NCI-H146 treated with DMSO at 0.1 percent for 48 hours (cell line): Measurements from ENCODE around the gene CBX3.
"Not testable (repeated sequence)": the region's sequence is repeated elsewhere in the genome, so short reads cannot be mapped to it uniquely, and the experiment has no call there.

ENCODE experiments used
- DNase-seq: peaks from one replicate; lab custom pipeline; 2025; ENCODE audit not compliant: unreplicated experiment; lab: John Stamatoyannopoulos, UW

Gene CBX3

DNA sequence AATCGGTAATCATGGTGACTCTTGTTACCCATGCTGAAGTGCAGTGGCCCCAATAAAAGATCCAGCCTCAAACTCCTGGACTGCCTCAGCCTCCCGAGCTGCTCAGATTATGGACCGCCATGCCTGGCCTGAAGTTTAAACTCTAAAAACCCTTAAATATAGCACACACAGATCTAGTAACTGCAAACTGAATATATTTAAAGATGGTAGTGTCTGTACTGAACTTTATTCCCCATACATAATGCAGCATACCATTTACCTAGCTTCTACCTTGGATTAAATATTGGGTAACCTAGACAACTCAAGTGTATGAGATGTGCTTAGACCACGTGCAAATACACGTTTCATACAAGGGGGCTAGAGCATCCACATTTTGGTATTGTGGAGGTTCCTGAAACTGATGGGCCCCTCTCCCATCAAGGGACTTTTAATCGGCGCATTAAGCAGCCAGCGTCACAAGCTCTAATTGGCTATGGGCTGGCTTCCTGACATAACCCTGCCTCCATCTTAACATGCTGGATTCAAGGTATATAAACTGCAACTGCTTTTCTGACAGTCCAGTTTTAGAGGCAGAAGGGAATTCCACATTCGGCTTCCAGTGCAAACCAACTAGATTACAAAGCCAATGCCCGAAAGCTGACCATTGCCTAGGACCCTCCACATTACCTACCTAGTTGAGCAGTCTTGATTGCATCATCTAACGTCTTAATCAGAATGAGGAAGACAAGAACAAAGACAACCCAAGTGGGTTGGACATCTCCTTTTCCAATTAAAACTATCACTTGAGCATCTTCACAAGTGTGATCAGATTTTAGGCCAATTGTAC lies 14.0 kb upstream of the CBX3 start:
- no peak for DNase-seq

DNA sequence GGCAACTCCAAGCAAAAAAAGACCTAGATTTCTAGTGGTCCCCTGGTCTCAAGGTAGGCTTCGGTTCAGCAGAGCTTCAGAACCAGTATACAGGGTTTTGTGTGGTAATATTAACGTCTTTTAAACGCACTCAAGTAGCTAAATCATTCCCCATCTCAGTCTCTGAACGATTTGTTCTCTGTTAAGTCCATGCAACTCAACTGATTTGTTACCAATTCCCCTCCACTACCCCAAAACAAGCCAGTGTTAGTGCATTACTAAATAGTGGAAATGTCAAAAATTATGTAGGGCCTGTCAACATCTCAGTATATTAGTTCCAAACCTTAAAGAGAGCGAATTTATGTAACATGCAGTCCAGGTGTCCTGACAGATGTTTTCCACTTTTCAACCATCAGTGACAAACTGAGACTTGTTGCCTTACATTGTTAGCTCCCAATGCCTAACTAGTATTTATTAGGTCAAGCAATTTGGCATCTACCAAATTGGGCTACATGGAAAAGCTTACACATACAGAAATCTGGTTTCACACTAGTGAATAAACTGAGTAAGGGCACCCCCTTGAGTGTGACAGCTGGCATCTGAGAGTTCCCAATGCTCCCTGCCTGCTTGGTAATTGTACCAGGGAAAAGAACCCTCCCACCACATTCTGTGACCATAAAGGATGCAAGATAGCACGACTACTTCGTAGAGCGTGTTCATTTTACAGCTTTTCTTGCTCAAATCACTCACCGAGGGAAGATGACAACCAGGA lies 13.2 kb upstream of the CBX3 start:
- DNase-seq = no peak

- DNase-seq = no peak
These were observed 12.5 kb upstream of the CBX3 start for GRCh38 chr7:26188957-26189541.

- DNase-seq = no peak
These were observed 11.8 kb upstream of the CBX3 start for GRCh38 chr7:26189697-26190096.

DNA sequence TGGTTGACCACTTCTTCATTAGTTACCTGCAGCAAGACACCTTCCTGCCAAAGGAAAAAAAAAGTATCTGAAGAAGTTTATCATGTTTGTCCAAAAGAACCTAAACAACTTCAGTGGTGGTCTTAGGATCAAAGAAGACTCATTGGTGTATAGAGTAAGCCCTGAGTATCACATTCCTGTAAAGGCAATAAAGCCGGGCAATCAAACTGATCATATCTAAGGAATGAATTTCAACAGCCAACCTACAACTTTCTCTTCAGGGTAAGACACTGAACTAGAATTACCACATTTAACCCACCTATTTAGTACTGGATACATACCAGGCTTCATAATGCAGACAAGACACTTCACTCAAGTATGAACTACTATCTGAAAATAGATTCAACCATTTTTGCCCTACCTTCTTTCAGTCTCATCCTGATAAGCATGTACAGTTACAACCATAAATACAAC lies 11.1 kb upstream of the CBX3 start:
- no peak for DNase-seq

DNA sequence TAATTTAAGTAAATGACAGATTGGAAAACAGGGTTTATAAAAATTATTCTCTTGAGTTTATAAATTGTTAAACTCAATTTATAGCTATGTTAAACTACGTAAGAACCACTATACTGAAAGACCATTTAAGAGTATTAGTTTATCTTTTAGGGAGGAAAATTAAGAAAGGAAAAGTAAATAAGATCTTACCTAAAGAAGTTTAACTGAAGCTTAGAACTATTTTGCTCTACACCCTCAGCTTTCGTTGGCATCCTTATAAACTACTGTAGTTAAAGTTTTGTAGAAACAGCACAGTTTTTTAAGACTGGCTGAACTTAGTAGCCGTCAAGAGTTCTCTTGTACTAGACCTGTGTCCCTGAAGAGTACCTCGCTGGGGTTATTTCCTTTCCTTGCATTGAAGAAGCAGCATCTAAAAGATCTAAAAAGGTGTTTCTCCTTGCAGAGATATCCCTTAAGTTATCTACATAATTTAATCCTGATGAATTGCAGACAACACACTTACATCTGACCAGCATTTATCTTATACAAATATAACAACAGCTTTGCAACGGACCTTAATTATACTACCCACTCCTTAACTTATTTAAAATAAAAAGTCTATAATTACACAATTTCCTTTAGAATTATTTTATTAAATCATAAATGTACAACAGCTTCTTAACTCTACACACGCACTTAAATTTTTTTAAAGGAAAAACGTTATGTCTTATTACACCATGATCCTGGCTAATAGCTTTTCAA lies 10.1 kb upstream of the CBX3 start:
- no peak for DNase-seq

DNA sequence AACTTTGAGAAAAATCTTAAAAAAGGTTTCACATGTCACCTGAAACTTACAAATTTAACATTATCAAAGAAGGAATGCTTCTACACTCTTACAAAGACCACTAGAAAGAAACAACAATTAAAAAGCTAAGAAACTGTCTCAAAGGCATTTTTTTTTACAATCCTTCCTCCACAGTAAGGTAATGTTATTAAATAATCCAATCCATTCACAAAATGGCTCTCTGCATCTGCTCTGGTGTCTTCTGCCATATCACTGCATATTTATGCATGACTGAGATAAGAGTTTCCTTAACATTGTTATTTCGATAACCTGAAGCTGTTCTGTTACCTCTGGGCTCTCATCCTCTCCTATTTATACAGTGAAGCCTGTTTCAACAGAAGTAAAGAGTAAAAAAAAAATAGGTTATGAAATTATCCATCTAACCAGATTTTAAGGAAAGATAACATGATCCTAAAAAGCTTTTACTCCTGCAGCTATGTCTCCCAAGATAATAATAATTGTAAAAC lies 9.5 kb upstream of the CBX3 start:
- no peak for DNase-seq

- DNase-seq = no peak
These were observed 9.0 kb upstream of the CBX3 start for GRCh38 chr7:26192485-26193087.

DNA sequence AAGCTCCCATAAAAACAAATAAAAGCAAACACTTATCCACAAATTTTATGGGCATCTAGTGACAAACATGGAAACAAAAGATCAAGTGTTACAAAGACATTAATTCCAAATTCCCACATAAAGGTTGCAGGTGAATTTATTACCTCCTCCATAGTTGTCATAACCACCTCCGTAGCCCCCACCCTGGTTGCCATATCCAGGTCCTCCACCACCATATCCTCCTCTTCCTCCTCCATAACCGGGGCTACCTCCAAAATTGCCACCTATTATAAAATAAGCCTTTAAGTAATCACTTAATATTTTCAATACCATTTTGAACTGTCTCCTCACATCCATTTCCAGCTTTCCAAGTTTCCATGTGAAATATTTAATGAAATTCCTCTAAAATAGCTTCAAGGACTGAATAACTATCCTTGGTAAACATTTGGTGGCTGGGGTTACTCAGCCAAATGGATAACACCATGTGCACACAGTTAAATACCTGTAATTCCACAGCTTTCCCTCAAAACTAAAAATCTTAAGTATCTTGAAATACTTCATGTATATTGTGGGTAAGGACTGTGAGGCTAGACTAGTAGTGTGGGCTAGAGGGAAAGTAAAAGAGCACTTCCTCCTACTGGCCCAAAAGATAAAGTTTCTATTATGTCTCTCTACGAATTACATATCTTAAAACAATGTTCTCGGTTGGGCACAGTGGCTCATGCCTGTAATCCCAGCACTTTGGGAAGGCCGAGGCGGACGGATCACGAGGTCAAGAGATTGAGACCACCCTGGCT lies 7.9 kb upstream of the CBX3 start:
- DNase-seq = no peak

DNA sequence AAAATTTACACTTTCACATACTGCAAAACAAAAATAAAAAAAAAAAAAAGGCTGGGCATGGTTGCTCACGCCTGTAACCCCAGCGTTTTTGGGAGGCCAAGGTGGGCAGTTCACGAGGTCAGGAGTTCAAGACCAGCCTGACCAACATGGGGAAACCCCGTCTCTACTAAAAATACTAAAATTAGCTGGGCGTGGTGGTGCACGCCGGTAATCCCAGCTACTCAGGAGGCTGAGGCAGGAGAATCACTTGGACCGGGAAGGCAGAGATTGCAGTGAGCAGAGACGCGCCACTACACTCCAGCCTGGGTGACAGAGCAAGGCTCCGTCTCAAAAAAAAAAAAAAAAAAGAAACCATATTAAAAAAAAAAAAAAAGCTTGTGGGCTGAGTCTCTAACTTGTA lies 6.8 kb upstream of the CBX3 start:
- not testable (repeated sequence) for DNase-seq

GRCh38 chr7:26195182-26195581 lies 6.4 kb upstream of the CBX3 start:
- DNase-seq = no peak

GRCh38 chr7:26195867-26196657 lies 5.5 kb upstream of the CBX3 start:
- DNase-seq = no peak

DNA sequence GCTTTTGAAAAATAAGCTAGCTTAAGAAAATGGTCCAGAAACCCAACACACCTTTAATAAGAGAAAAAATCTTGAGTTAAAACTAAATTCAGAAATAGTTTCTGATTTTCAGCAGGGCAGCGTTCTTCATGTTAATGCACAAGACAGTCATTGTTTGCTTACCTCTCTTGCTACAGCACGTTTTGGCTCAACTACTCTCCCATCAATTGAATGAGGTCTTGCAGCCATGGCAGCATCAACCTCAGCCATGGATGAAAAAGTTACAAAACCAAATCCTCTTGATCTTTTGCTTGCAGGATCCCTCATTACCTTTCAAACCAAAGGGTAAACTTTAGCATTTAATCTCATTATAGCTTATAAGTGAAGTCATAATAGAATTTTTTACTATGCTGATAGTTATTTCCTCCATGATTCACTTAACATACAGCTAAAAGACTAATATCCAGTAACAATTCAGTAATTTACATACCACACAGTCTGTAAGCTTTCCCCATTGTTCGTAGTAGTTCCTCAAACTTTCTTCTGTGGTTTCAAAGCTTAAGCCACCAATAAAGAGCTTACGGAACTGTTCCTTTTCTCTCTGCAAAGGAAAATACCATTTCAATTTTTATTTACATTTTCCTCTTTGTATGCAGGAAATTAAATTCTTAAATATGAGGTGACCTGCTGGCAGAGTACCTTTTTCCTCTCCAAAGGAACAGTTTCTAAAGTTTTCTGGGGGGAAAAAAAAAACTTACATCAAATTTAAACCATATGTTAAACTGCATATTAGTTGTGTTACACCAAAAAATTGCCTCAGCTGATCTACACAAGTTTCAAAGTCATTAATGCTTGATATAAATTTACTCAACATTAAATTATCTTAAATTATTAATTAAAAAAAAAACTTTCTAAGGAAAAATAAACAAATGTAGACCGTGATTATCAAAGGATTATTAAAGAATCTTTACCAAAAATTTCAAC lies 4.1 kb upstream of the CBX3 start:
- DNase-seq = no peak

DNA sequence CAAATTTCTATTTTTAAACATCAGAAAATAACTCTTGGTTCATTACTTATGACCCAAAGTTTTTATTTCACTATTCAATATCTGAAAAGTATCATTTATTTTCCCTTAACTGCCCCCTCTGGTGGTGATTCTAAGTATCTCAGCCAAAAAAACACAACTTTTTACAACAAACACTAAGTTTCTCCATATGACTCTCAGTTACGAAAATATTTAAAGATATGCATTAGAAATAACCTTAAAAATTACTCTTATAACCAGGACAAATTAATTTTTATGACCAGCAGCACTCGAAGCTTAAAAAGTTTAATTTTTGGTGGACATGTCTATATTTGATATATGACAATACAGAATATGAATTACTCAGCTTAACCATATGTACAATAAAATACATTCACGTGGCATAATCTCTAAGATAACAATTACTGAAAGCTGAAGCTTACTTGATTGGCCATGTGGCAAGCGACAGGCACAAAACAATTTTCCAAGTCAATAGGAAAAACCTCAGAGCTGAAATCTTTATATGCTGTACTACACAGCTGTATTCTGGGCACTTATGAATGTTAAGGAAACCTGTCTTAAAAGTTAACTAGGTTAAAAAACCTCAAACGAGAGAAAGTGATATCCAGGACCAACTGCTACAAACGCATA lies 3.3 kb upstream of the CBX3 start:
- peak; percentile 16 for DNase-seq

GRCh38 chr7:26198781-26199169 lies 2.8 kb upstream of the CBX3 start:
- no peak for DNase-seq

GRCh38 chr7:26199301-26200037 lies 2.1 kb upstream of the CBX3 start:
- DNase-seq = peak; percentile 59

DNA sequence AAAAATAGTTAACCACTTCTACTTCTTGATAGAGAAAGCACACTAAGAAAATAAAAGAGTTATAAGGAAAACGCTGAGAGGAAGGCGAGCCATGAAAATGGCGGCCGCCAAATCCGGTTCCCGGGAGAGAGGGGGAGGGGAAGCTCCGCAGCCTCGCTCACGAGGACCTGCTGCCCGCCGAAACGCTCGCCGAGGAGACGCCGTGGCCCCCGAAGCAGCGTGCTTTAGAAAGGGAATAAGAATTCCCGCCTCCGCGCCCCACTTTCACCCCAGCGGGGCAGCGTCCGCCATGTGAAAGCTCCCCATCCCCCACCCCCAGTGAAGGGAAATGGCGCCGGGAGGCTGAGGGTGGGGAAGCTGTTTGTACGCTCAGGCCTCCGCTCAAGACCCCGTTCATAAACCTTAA lies 1.5 kb upstream of the CBX3 start:
- peak; percentile 59 for DNase-seq
